A549 (cell line): ENCODE data around the gene GOLGA8B.

Source experiments
- CHD2 ChIP-seq: fragments of 150-350 bp; IDR thresholded peaks from 2 replicates; pipeline ENCODE4 v1.6.1; 2014; ENCODE audit warnings: low read length; ENCODE audit not compliant: partially characterized antibody
- CTCF ChIP-seq: fragments of >200 bp; sonication (Bioruptor Twin); formaldehyde crosslinking; IDR thresholded peaks from 3 replicates; pipeline ENCODE4 v1.5.1; 2016
- EP300 ChIP-seq, 2 experiments: fragments of >200 bp; sonication (Bioruptor Twin); formaldehyde crosslinking; IDR thresholded peaks; 2 replicates in 1 of 2; 3 replicates in 1 of 2; pipeline ENCODE4 v1.6.1; 2016 to 2017
- FOSL2 ChIP-seq, 2 experiments: fragments of 450-650 bp in 1 of 2; fragments of >200 bp in 1 of 2; sonication (Bioruptor Twin) in 1 of 2; formaldehyde crosslinking; IDR thresholded peaks; 2 replicates each; pipeline versions ENCODE4 v1.5.0 to v1.6.1; 2016 to 2020; ENCODE audit warnings: mild to moderate bottlenecking in 1 of 2, moderate library complexity in 1 of 2
- JUNB ChIP-seq: fragments of >200 bp; sonication (Bioruptor Twin); formaldehyde crosslinking; IDR thresholded peaks from 2 replicates; pipeline ENCODE4 v1.6.1; 2016
- KDM1A ChIP-seq: fragments of 200-600 bp; sonication (generic); IDR thresholded peaks from 2 replicates; pipeline ENCODE4 v1.6.1; 2016; ENCODE audit warnings: low read depth, mild to moderate bottlenecking
- MAX ChIP-seq: IDR thresholded peaks from 2 replicates; pipeline ENCODE4 v1.6.1; 2012
- REST ChIP-seq: fragments of 200-600 bp; sonication (generic); IDR thresholded peaks from 2 replicates; pipeline ENCODE4 v1.6.1; 2016; ENCODE audit warnings: antibody characterized with exemption, mild to moderate bottlenecking, moderate library complexity
- TP53 ChIP-seq: fragments of 250-450 bp; sonication (Bioruptor Pico); IDR thresholded peaks from 2 replicates; pipeline ENCODE4 v1.5.0; 2021; ENCODE audit warnings: mild to moderate bottlenecking, moderate library complexity
- ZFP36 ChIP-seq: fragments of 450-650 bp; IDR thresholded peaks from 2 replicates; pipeline ENCODE4 v1.6.1; 2014; ENCODE audit warnings: borderline replicate concordance; ENCODE audit not compliant: partially characterized antibody

- TF ChIP-seq KDM1A (no peak), FOSL2 (IDR thresholded peaks at IDR 0.05) (no peak), FOSL2 (CRISPR knock-in tag; IDR thresholded peaks at IDR 0.05) (no peak), MAX (no peak), EP300 (IDR thresholded peaks at IDR 0.05) (no peak), JUNB (no peak), CTCF (no peak), TP53 (CRISPR knock-in tag) (no peak), ZFP36 (no peak), REST (no peak), CHD2 (no peak)
Measured at GRCh38 chr15:34578283-34578674, 5.2 kb downstream of the GOLGA8B start.
